Urinary bladder (tissue), 4 donors: ENCODE results near the gene C1QTNF12. TPM values are rescaled to one million over a fixed set of nuclear protein-coding genes. Genes with fewer than 3 reads are reported as not detected.

Experiments used
- DNase-seq: peaks from one replicate; pipeline ENCODE4 v3.0.0-alpha.2; 2015; ENCODE audit errors: extremely low spot score
- H3K27ac ChIP-seq: one replicate; pipeline ENCODE4 v1.5.1; 2013; ENCODE audit warnings: low read depth, mild to moderate bottlenecking, moderate library complexity
- H3K36me3 ChIP-seq: one replicate; pipeline ENCODE4 v1.6.1; 2013; ENCODE audit warnings: mild to moderate bottlenecking, moderate library complexity; ENCODE audit not compliant: insufficient read depth
- H3K4me1 ChIP-seq: one replicate; pipeline ENCODE4 v1.6.1; 2013; ENCODE audit warnings: mild to moderate bottlenecking, moderate library complexity; ENCODE audit not compliant: insufficient read depth
- H3K4me3 ChIP-seq: one replicate; pipeline ENCODE4 v1.5.1; 2013; ENCODE audit warnings: low read depth, low read length
- WGBS: extraction: QIAGEN DNeasy Blood & Tissue Kit; methylation state at CpG from one replicate; pipeline ENCODE4 v1.1.7; 2013; 5-methylcytosine and 5-hydroxymethylcytosine counted together
- polyA plus RNA-seq: library from polyadenylated mRNA; stranded (reverse); fragments of 200-250 nt; gene quantifications from one replicate; pipeline ENCODE4 v1.2.3, GENCODE V29; 2013
- total RNA-seq: library from RNA; depleted of rRNA; stranded (reverse); fragments of >200 nt; gene quantifications from one replicate; pipeline ENCODE4 v1.2.3, GENCODE V29; 2014
- donor health status: healthy with polysubstance abuse.
- donor health status: healthy.

Gene C1QTNF12
- total and polyA plus RNA-seq, 2 donors = 0.53 to 0.99 TPM

GRCh38 chr1:1206966-1207531 lies 39.5 kb downstream of the C1QTNF12 start:
- Histone ChIP-seq H3K27ac (no peak overlapping the region), H3K36me3 (no peaks in the 10 kb centered on the region), H3K4me3 (no peak overlapping the region), H3K4me1 (no peaks in the 10 kb centered on the region)
- DNase-seq = no peak
- 72% methylated on average over 19 of the region's 19 CpGs for WGBS

- 12% methylated on average over 49 of the region's 49 CpGs for WGBS
- Histone ChIP-seq H3K36me3 (no peaks in the 10 kb centered on the region), H3K27ac (no peak within 1 kb of the TSS), H3K4me1 (no peaks in the 10 kb centered on the region), H3K4me3 (peak within 1 kb of the TSS; percentile 4)
- no peak for DNase-seq
Measured at GRCh38 chr1:1206376-1206965, 40.1 kb downstream of the C1QTNF12 start, which contains the start of gene TNFRSF18. TNFRSF18 (minus strand) TSS chr1:1206592; CDS start chr1:1206571, 21 bp downstream.

GRCh38 chr1:1205769-1206375 lies 40.6 kb downstream of the C1QTNF12 start:
- no peaks in the 10 kb centered on the region for H3K4me1 ChIP-seq
- 33% methylated on average over 31 of the region's 31 CpGs for WGBS
- no peaks in the 10 kb centered on the region for H3K36me3 ChIP-seq

GRCh38 chr1:1204998-1205768 lies 41.3 kb downstream of the C1QTNF12 start:
- 87% methylated on average over 19 of the region's 19 CpGs for WGBS
- Histone ChIP-seq H3K4me3 (no peak overlapping the region), H3K27ac (no peak overlapping the region), H3K4me1 (no peaks in the 10 kb centered on the region), H3K36me3 (no peaks in the 10 kb centered on the region)
- DNase-seq = no peak

More at GRCh38 chr1:1205769-1206375, 40.6 kb downstream of the C1QTNF12 start:
- no peak for DNase-seq
- H3K27ac ChIP-seq = no peak overlapping the region
- peak overlapping the region; percentile 4 for H3K4me3 ChIP-seq

GRCh38 chr1:1204425-1204920 lies 42.0 kb downstream of the C1QTNF12 start:
- Histone ChIP-seq H3K27ac (no peak overlapping the region), H3K36me3 (no peaks in the 10 kb centered on the region), H3K4me1 (no peaks in the 10 kb centered on the region), H3K4me3 (no peak overlapping the region)
- WGBS = 91% methylated on average over 8 of the region's 8 CpGs
- DNase-seq = no peak

GRCh38 chr1:1203561-1204424 lies 42.7 kb downstream of the C1QTNF12 start:
- no peak for DNase-seq
- H3K4me1 ChIP-seq = no peaks in the 10 kb centered on the region
- WGBS = 79% methylated on average over 49 of the region's 49 CpGs
- H3K36me3 ChIP-seq = no peaks in the 10 kb centered on the region
- no peak overlapping the region for H3K27ac ChIP-seq
- no peak overlapping the region for H3K4me3 ChIP-seq

GRCh38 chr1:1202831-1203560 lies 43.5 kb downstream of the C1QTNF12 start:
- Histone ChIP-seq H3K4me3 (no peak overlapping the region), H3K36me3 (no peaks in the 10 kb centered on the region), H3K27ac (no peak overlapping the region), H3K4me1 (no peaks in the 10 kb centered on the region)
- 74% methylated on average over 27 of the region's 27 CpGs for WGBS
- DNase-seq = no peak

GRCh38 chr1:1200876-1201810 lies 45.4 kb downstream of the C1QTNF12 start:
- Histone ChIP-seq H3K4me1 (no peaks in the 10 kb centered on the region), H3K27ac (no peak overlapping the region), H3K4me3 (peak overlapping the region; percentile 42), H3K36me3 (no peaks in the 10 kb centered on the region)
- WGBS = 1% methylated on average over 108 of the region's 109 CpGs
- DNase-seq = no peak

- WGBS = 80% methylated on average over 31 of the region's 31 CpGs
- Histone ChIP-seq H3K4me3 (no peak overlapping the region), H3K27ac (no peak overlapping the region), H3K4me1 (no peaks in the 10 kb centered on the region), H3K36me3 (no peaks in the 10 kb centered on the region)
- DNase-seq = no peak
Measured at GRCh38 chr1:1199961-1200875, 46.3 kb downstream of the C1QTNF12 start.

GRCh38 chr1:1199141-1199960 lies 47.2 kb downstream of the C1QTNF12 start:
- no peak overlapping the region for H3K4me3 ChIP-seq
- no peaks in the 10 kb centered on the region for H3K36me3 ChIP-seq
- WGBS = 88% methylated on average over 22 of the region's 22 CpGs
- H3K27ac ChIP-seq = no peak overlapping the region
- DNase-seq = no peak
- H3K4me1 ChIP-seq = no peaks in the 10 kb centered on the region
